ENCODE data around the gene TPSD1.

TPSD1 gene

GRCh38 chr16:1278477-1278876 lies 22.6 kb downstream of the TPSD1 start:
- H3K36me3 Mint-ChIP-seq: no peaks in the 10 kb centered on the region
- H3K9me3 Mint-ChIP-seq: no peaks in the 10 kb centered on the region
- H3K27me3 Mint-ChIP-seq: peaks cover 9% of the 10 kb centered on the region
- no peak overlapping the region for H3K27ac Mint-ChIP-seq
- H3K4me1 Mint-ChIP-seq: no peaks in the 10 kb centered on the region
- no peak overlapping the region for H3K4me3 Mint-ChIP-seq

- H3K9me3 Mint-ChIP-seq: no peaks in the 10 kb centered on the region
- no peaks in the 10 kb centered on the region for H3K36me3 Mint-ChIP-seq
- no peaks in the 10 kb centered on the region for H3K4me1 Mint-ChIP-seq
- no peak overlapping the region for H3K4me3 Mint-ChIP-seq
- peak overlapping the region; percentile 65 for H3K27ac Mint-ChIP-seq
- H3K27me3 Mint-ChIP-seq: peaks cover 9% of the 10 kb centered on the region
Observed at GRCh38 chr16:1279081-1279944, 23.4 kb downstream of the TPSD1 start.

- peaks cover 7% of the 10 kb centered on the region for H3K27me3 Mint-ChIP-seq
- no peaks in the 10 kb centered on the region for H3K4me1 Mint-ChIP-seq
- no peaks in the 10 kb centered on the region for H3K36me3 Mint-ChIP-seq
- no peaks in the 10 kb centered on the region for H3K9me3 Mint-ChIP-seq
- no peak overlapping the region for H3K4me3 Mint-ChIP-seq
- H3K27ac Mint-ChIP-seq: no peak overlapping the region
Observed at GRCh38 chr16:1279945-1280589, 24.2 kb downstream of the TPSD1 start.

GRCh38 chr16:1280783-1281182 lies 24.9 kb downstream of the TPSD1 start:
- H3K4me3 Mint-ChIP-seq: no peak overlapping the region
- peaks cover 3% of the 10 kb centered on the region for H3K27me3 Mint-ChIP-seq
- H3K36me3 Mint-ChIP-seq: no peaks in the 10 kb centered on the region
- H3K4me1 Mint-ChIP-seq: no peaks in the 10 kb centered on the region
- no peak overlapping the region for H3K27ac Mint-ChIP-seq
- H3K9me3 Mint-ChIP-seq: no peaks in the 10 kb centered on the region

GRCh38 chr16:1281517-1281916 lies 25.6 kb downstream of the TPSD1 start:
- Mint-ChIP-seq H3K9me3 (no peaks in the 10 kb centered on the region), H3K36me3 (no peaks in the 10 kb centered on the region), H3K4me1 (no peaks in the 10 kb centered on the region), H3K27me3 (peaks cover 2% of the 10 kb centered on the region), H3K27ac (no peak overlapping the region), H3K4me3 (no peak overlapping the region)

- Mint-ChIP-seq H3K9me3 (no peaks in the 10 kb centered on the region), H3K27ac (no peak overlapping the region), H3K4me1 (no peaks in the 10 kb centered on the region), H3K4me3 (no peak overlapping the region), H3K27me3 (peaks cover 2% of the 10 kb centered on the region), H3K36me3 (no peaks in the 10 kb centered on the region)
Observed at GRCh38 chr16:1282324-1282973, 26.6 kb downstream of the TPSD1 start.

- Mint-ChIP-seq H3K4me3 (no peak overlapping the region), H3K36me3 (no peaks in the 10 kb centered on the region)
Observed at GRCh38 chr16:1283296-1283695, 27.4 kb downstream of the TPSD1 start.

GRCh38 chr16:1283996-1284616 lies 28.2 kb downstream of the TPSD1 start:
- no peaks in the 10 kb centered on the region for H3K36me3 Mint-ChIP-seq
- no peaks in the 10 kb centered on the region for H3K9me3 Mint-ChIP-seq
- no peak overlapping the region for H3K4me3 Mint-ChIP-seq
- no peaks in the 10 kb centered on the region for H3K4me1 Mint-ChIP-seq
- H3K27me3 Mint-ChIP-seq: peaks cover 3% of the 10 kb centered on the region
- no peak overlapping the region for H3K27ac Mint-ChIP-seq

More at GRCh38 chr16:1283296-1283695, 27.4 kb downstream of the TPSD1 start:
- Mint-ChIP-seq H3K4me1 (no peaks in the 10 kb centered on the region), H3K27me3 (peaks cover 3% of the 10 kb centered on the region), H3K27ac (no peak overlapping the region), H3K9me3 (no peaks in the 10 kb centered on the region)

GRCh38 chr16:1285669-1286512 lies 30.0 kb downstream of the TPSD1 start:
- Mint-ChIP-seq H3K27ac (no peak overlapping the region), H3K4me1 (no peaks in the 10 kb centered on the region), H3K4me3 (no peak overlapping the region), H3K36me3 (no peaks in the 10 kb centered on the region), H3K9me3 (no peaks in the 10 kb centered on the region), H3K27me3 (peaks cover 10% of the 10 kb centered on the region)

GRCh38 chr16:1286513-1287094 lies 30.7 kb downstream of the TPSD1 start:
- Mint-ChIP-seq H3K9me3 (no peaks in the 10 kb centered on the region), H3K4me1 (no peaks in the 10 kb centered on the region), H3K27me3 (peaks cover 12% of the 10 kb centered on the region), H3K27ac (no peak overlapping the region), H3K4me3 (no peak overlapping the region), H3K36me3 (no peaks in the 10 kb centered on the region)

GRCh38 chr16:1287982-1288670 lies 32.3 kb downstream of the TPSD1 start:
- H3K9me3 Mint-ChIP-seq: no peaks in the 10 kb centered on the region
- no peaks in the 10 kb centered on the region for H3K4me1 Mint-ChIP-seq
- H3K27ac Mint-ChIP-seq: peak overlapping the region; percentile 35
- no peaks in the 10 kb centered on the region for H3K36me3 Mint-ChIP-seq
- peaks cover 19% of the 10 kb centered on the region for H3K27me3 Mint-ChIP-seq
- H3K4me3 Mint-ChIP-seq: no peak overlapping the region

- no peaks in the 10 kb centered on the region for H3K4me1 Mint-ChIP-seq
- H3K4me3 Mint-ChIP-seq: no peak overlapping the region
- peaks cover 23% of the 10 kb centered on the region for H3K27me3 Mint-ChIP-seq
- H3K9me3 Mint-ChIP-seq: no peaks in the 10 kb centered on the region
- no peak overlapping the region for H3K27ac Mint-ChIP-seq
- H3K36me3 Mint-ChIP-seq: no peaks in the 10 kb centered on the region
Observed at GRCh38 chr16:1288813-1289476, 33.1 kb downstream of the TPSD1 start.

- Mint-ChIP-seq H3K4me3 (no peak overlapping the region), H3K4me1 (no peaks in the 10 kb centered on the region), H3K36me3 (no peaks in the 10 kb centered on the region), H3K9me3 (no peaks in the 10 kb centered on the region), H3K27me3 (peaks cover 26% of the 10 kb centered on the region), H3K27ac (no peak overlapping the region)
Observed at GRCh38 chr16:1289477-1289866, 33.6 kb downstream of the TPSD1 start.

GRCh38 chr16:1290063-1290501 lies 34.2 kb downstream of the TPSD1 start:
- no peaks in the 10 kb centered on the region for H3K9me3 Mint-ChIP-seq
- H3K27me3 Mint-ChIP-seq: peaks cover 27% of the 10 kb centered on the region
- H3K4me1 Mint-ChIP-seq: no peaks in the 10 kb centered on the region
- no peaks in the 10 kb centered on the region for H3K36me3 Mint-ChIP-seq
- H3K4me3 Mint-ChIP-seq: no peak overlapping the region
- H3K27ac Mint-ChIP-seq: no peak overlapping the region

All from activated naive CD4-positive, alpha-beta T cell treated with anti-CD3 and anti-CD28 coated beads, Interleukin-2, amount 50 U/mL, for 24 hours (primary cell).